Stimulated activated CD8-positive, alpha-beta memory T cell treated with anti-CD3 and anti-CD28 coated beads, Interleukin-4, amount 100 ng/mL, for 24 hours (primary cell): ENCODE measurements around the gene OR56A3.
"Not testable (repeated sequence)": the region's sequence is repeated elsewhere in the genome, so short reads cannot be mapped to it uniquely, and the experiment has no call there.

Source experiments
- DNase-seq: peaks from one replicate; pipeline ENCODE4 v3.0.0-alpha.2; 2020; ENCODE audit warnings: low read depth

Gene OR56A3, protein sequence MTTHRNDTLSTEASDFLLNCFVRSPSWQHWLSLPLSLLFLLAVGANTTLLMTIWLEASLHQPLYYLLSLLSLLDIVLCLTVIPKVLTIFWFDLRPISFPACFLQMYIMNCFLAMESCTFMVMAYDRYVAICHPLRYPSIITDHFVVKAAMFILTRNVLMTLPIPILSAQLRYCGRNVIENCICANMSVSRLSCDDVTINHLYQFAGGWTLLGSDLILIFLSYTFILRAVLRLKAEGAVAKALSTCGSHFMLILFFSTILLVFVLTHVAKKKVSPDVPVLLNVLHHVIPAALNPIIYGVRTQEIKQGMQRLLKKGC

GRCh38 chr11:5941951-5942350, at the start of gene OR56A3:
Gene OR56A3 (plus strand): TSS chr11:5942251. CDS start chr11:5947347, 5,096 bp downstream.
- DNase-seq: no peak

- no peak for DNase-seq
Measured at GRCh38 chr11:5892908-5893307, 49.1 kb upstream of the OR56A3 start, which contains the start of gene OR52E5. Gene OR52E5 (plus strand): TSS chr11:5893208. CDS start chr11:5900777, 7,569 bp downstream.

DNA sequence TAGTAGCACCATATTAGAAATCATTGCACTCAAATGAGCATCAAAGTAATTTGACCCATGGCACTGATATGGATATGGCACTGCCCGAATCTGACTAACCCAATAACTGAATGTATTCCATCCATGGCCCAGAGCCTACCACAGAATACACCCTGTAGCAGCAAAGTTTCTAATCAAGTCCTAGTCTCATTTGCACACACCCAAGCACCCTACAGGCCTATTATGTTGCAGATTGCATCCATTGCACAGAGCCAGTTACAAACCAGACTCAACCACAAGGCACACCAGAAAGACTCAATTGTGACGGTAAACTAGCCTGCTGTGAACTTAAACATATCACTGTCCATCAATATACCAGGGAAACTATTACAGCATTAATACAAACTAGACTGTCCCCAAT, 42.5 kb upstream of the OR56A3 start:
- DNase-seq: no peak

- no peak for DNase-seq
Measured at GRCh38 chr11:5910540-5910939, 31.5 kb upstream of the OR56A3 start.

GRCh38 chr11:5922749-5923426, 19.2 kb upstream of the OR56A3 start:
- no peak for DNase-seq

GRCh38 chr11:5923427-5923776, 18.6 kb upstream of the OR56A3 start:
- no peak for DNase-seq

GRCh38 chr11:5923794-5924193, 18.3 kb upstream of the OR56A3 start:
- no peak for DNase-seq

DNA sequence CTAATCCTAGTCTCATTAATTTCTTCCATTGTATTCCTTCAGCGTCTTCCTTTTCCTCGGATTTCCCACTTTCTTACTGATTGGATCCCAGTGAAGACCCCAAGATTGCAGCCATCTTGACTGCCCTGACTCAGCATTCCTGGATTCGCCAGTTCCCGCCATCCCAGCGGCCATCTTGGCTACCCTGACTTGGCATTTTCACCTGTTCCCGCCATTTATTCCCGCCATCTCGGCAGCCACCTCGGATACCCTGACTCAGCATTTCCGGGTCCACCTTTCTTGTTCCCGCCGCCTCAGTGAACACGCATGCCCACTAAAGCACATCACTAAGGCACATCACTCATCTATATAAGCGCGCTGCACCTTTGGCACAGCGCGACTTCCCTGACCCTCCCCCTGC, 13.8 kb upstream of the OR56A3 start:
- DNase-seq: no peak

DNA sequence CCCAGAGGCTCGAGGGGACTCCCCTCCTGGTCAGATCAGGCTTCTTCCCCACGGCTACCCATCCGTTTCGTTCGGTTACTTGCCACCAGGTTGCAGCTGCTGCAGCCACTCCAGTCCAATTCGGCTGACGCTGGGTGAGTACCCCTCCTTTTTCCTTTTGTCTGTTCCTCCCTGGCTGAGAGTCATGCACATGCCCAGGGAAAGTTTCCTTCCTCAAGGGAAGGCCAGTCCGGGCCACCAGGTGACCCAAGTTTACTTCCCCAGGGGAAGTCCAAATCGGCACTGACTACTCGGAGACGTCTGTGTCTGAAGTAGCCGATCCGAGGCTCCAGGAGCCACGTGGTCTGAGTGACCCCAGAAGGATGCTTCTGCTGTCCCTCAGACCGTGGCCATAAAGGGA, 13.2 kb upstream of the OR56A3 start:
- no peak for DNase-seq

DNA sequence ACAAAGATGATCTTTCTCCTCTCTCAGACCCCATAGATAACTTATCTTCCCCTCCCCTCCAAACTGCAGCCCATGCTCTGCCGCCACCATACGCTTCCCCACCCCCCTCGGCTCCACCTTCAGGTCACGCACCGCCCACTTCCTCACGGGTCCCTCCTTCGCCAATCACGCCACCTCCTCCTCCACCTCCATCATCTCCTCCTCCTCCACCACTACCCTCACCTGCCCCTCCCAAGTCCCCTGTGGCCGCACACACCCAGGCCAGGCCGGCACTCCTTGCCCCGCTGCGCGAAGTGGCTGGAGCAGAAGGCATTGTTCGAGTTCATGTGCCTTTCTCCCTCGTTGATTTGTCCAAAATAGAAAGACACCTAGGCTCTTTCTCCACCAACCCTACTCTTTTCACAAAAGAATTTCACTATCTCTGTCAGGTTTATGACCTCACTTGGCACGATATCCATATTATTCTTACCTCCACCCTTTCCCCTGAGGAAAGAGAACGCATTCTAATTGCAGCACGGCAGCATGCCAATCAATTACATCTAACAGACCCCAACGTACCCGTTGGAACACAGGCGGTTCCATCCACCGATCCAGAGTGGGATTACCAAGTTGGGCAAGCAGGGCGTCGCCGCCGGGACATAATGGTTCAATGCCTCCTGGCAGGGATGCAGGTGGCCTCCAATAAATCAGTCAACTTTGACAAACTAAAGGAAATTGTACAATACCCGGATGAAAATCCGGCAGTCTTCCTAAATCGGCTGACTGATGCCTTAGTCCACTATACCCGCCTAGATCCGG, 12.3 kb upstream of the OR56A3 start:
- DNase-seq: no peak

- no peak for DNase-seq
Measured at GRCh38 chr11:5930614-5931013, 11.4 kb upstream of the OR56A3 start.

DNA sequence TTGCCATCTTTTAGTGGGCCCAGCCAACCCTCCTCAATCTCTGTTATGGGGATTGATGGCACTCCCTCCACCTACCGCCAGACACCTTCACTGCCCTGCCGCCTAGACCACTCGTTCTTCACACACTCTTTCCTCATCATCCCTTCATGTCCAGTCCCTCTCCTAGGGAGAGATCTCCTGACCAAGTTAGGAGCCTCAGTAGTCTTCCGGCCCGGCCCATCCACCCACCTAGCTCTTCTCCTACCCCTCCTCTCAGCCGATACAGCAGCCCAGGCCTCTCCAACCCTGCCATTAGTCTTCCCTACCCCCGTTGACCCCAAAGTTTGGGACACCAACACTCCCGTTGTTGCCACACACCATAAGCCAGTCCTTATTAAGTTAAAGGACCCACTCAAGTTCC, 11.0 kb upstream of the OR56A3 start:
- no peak for DNase-seq

GRCh38 chr11:5932671-5933070, 9.4 kb upstream of the OR56A3 start:
- DNase-seq: no peak

GRCh38 chr11:5933116-5933515, 8.9 kb upstream of the OR56A3 start:
- no peak for DNase-seq

GRCh38 chr11:5937868-5938602, 4.0 kb upstream of the OR56A3 start:
- DNase-seq: no peak

DNA sequence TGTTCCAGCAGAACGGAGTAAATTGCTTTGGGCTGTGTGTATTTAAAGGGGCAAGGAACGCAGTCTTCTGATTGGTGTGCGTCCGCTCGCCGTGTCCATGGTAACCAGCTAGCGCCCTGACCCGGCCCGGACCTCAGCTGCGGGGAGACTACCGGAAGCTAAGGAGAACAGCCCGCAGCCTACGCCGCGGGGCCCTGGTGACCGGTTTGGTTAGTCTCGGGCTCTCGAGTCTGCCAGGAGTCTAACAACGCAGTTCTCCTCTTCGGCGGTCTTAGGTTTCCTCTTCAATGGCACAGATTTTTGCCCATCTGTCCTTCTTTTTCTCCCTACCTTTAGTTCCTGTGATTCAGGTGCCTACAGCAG, 3.5 kb upstream of the OR56A3 start:
- DNase-seq: no peak

DNA sequence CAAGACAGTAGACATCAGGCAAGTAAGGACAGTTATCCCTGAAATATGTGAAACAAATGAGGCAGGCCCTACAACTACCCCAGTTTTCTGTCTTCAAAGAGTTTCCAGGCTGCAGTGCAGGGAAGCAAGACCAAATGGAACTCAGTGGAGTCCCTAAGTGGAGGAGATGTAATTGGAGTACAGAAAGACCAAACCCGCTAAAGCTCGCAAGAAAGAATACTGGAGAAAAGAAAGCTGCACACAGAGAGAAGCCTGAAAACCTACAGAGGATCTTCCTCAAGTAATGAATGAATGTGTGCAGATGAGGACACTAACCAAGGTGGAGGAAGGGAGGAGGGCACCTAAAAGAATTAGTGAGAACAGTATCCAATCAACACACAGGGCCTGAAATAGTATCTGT, 1.3 kb upstream of the OR56A3 start:
- no peak for DNase-seq

DNA sequence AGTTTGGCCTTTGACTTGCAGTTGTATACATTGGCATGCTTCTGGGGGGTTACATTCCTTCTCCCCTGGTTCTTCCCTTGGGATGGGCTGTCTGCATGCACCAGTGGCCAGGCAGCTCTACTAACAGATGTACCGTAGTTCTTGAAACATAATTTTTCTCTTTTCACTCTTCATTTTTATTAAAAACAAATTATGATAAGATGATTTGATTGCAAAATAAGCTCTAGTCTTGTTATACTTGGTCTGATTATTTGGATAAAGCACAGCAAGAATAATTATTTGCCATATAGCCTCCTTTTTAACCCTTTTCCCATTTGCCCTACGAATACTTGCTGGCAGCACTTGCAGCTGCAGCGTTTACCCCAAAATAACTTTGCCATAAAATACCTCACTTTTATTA, 13.5 kb downstream of the OR56A3 start:
- no peak for DNase-seq

- DNase-seq: not testable (repeated sequence)
Measured at GRCh38 chr11:5960704-5961320, 18.8 kb downstream of the OR56A3 start.

- no peak for DNase-seq
Measured at GRCh38 chr11:5966958-5967357, 24.9 kb downstream of the OR56A3 start.

GRCh38 chr11:5967708-5968107, 25.7 kb downstream of the OR56A3 start:
- DNase-seq: no peak

DNA sequence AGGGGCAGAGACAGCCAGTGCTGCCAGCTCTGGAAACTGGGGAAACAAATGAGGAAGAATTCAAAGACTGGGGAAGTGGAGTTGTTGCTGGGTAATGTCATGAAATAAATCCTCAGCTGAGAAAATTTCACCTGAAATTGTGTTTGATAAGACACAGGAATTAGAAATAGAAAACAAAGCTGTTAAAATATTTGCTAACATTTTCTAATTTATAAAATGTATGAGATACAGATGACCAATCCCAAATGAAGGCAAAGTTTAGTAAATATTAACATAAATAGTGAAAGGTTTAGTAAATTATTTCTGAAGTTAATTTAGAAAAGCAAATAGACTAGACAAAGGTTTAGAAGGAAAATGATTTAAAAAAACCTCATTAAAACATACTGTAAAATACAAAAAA, 26.3 kb downstream of the OR56A3 start, which contains the start of gene OR56A5:
Gene OR56A5 (minus strand): TSS at position 101 of the 400 bp plus-strand sequence. CDS start 0 bp downstream, at position 101.
- DNase-seq: no peak
